ENCODE measurements around the gene PLPPR3.
"Not testable (repeated sequence)": the region's sequence is repeated elsewhere in the genome, so short reads cannot be mapped to it uniquely, and the experiment has no call there.

Gene PLPPR3

GRCh38 chr19:854549-854948, 32.8 kb upstream of the PLPPR3 start:
- no peak for DNase-seq (ENCODE audit: low read depth)

GRCh38 chr19:853614-854220, 32.0 kb upstream of the PLPPR3 start:
- DNase-seq (ENCODE audit: low read depth): not testable (repeated sequence)

- DNase-seq (ENCODE audit: low read depth): no peak
Measured at GRCh38 chr19:853014-853585, 31.3 kb upstream of the PLPPR3 start.

- DNase-seq (ENCODE audit: low read depth): no peak
Measured at GRCh38 chr19:852136-853013, 30.6 kb upstream of the PLPPR3 start, which contains the start of gene ELANE. Gene ELANE, plus strand, starts transcription at chr19:852303. Its CDS starts 26 bp downstream, at chr19:852329.

GRCh38 chr19:850979-851335, 29.2 kb upstream of the PLPPR3 start:
- DNase-seq (ENCODE audit: low read depth): no peak

GRCh38 chr19:850221-850978, 28.6 kb upstream of the PLPPR3 start:
- no peak for DNase-seq (ENCODE audit: low read depth)

- not testable (repeated sequence) for DNase-seq (ENCODE audit: low read depth)
Measured at GRCh38 chr19:849195-849594, 27.4 kb upstream of the PLPPR3 start.

GRCh38 chr19:848386-848921, 26.7 kb upstream of the PLPPR3 start:
- no peak for DNase-seq (ENCODE audit: low read depth)

- no peak for DNase-seq (ENCODE audit: low read depth)
Measured at GRCh38 chr19:845707-846521, 24.2 kb upstream of the PLPPR3 start.

- no peak for DNase-seq (ENCODE audit: low read depth)
Measured at GRCh38 chr19:844546-844971, 22.8 kb upstream of the PLPPR3 start.

- DNase-seq (ENCODE audit: low read depth): no peak
Measured at GRCh38 chr19:843836-844545, 22.2 kb upstream of the PLPPR3 start.

- no peak for DNase-seq (ENCODE audit: low read depth)
Measured at GRCh38 chr19:843180-843835, 21.6 kb upstream of the PLPPR3 start.

- not testable (repeated sequence) for DNase-seq (ENCODE audit: low read depth)
Measured at GRCh38 chr19:842802-843179, 21.0 kb upstream of the PLPPR3 start.

- DNase-seq (ENCODE audit: low read depth): no peak
Measured at GRCh38 chr19:840519-841206, 18.9 kb upstream of the PLPPR3 start, which contains the start of gene PRTN3. Gene PRTN3, plus strand, starts transcription at chr19:840999. Its CDS starts 10 bp downstream, at chr19:841009.

GRCh38 chr19:835210-835810, 13.6 kb upstream of the PLPPR3 start:
- no peak for DNase-seq (ENCODE audit: low read depth)

- no peak for DNase-seq (ENCODE audit: low read depth)
Measured at GRCh38 chr19:834216-834615, 12.5 kb upstream of the PLPPR3 start.

GRCh38 chr19:831407-832369, 9.9 kb upstream of the PLPPR3 start:
- no peak for DNase-seq (ENCODE audit: low read depth)
